C4-2B (cell line): Measurements from ENCODE around the gene SLC25A47.
"Not testable (repeated sequence)": the region's sequence is repeated elsewhere in the genome, so short reads cannot be mapped to it uniquely, and the experiment has no call there.

Experiments used
- H3K27ac ChIP-seq: fragments of 450-650 bp; 2 replicates; pipeline ENCODE4 v1.5.1; 2017
- CTCF ChIP-seq: fragments of 450-650 bp; conservative IDR thresholded peaks from 2 replicates; pipeline ENCODE4 v1.5.1; 2017; ENCODE audit warnings: mild to moderate bottlenecking
- ZFX ChIP-seq: fragments of 450-650 bp; IDR thresholded peaks from 2 replicates; pipeline ENCODE4 v1.6.1; 2017

Gene SLC25A47

GRCh38 chr14:100305324-100306100, 17.6 kb upstream of the SLC25A47 start:
- H3K27ac ChIP-seq, result peak overlapping the region; percentile 61

GRCh38 chr14:100306101-100306997, 16.8 kb upstream of the SLC25A47 start, which contains the start of gene SLC25A29:
TSS of gene SLC25A29 (minus strand) at chr14:100306444. CDS start at chr14:100306232, 212 bp downstream.
- no peak for TF ChIP-seq CTCF
- TF ChIP-seq ZFX, result no peak
- peak within 1 kb of the TSS; percentile 61 for H3K27ac ChIP-seq

More at GRCh38 chr14:100305324-100306100, 17.6 kb upstream of the SLC25A47 start:
- TF ChIP-seq CTCF (no peak), ZFX (no peak)

- H3K27ac ChIP-seq, result peak overlapping the region; percentile 61
- TF ChIP-seq ZFX (no peak), CTCF (no peak)
Observed at GRCh38 chr14:100306998-100307765, 16.0 kb upstream of the SLC25A47 start.

GRCh38 chr14:100307766-100308426, 15.2 kb upstream of the SLC25A47 start:
- no peak for TF ChIP-seq ZFX
- TF ChIP-seq CTCF, result no peak
- H3K27ac ChIP-seq, result no peak overlapping the region

GRCh38 chr14:100308427-100308792, 14.7 kb upstream of the SLC25A47 start:
- not testable (repeated sequence) for H3K27ac ChIP-seq

- no peak overlapping the region for H3K27ac ChIP-seq
- TF ChIP-seq CTCF (no peak), ZFX (no peak)
Observed at GRCh38 chr14:100309028-100309737, 14.0 kb upstream of the SLC25A47 start.

- not testable (repeated sequence) for H3K27ac ChIP-seq
Observed at GRCh38 chr14:100312110-100312876, 10.8 kb upstream of the SLC25A47 start.
